ENCODE data around the gene MORC3. TPM values are rescaled to one million over a fixed set of nuclear protein-coding genes. Genes with fewer than 3 reads are reported as not detected.
A peak's percentile ranks its signal among the peaks of the same experiment; 100 is the strongest.

The MORC3 gene
- total RNA-seq, 2 experiments from 2014 or later: 23.0 to 34.3 TPM

- CTCF ChIA-PET (ENCODE audit: unreplicated experiment): no interaction called here
- H3K4me3 ChIP-seq (ENCODE audit: low read depth, low read length, poor library complexity, severe bottlenecking): no peak overlapping the region
- no peak overlapping the region for H3K4me2 ChIP-seq (ENCODE audit: low read length)
- no peaks in the 10 kb centered on the region for H4K20me1 ChIP-seq (ENCODE audit: insufficient read depth, low read length)
- POLR2A ChIA-PET: interaction anchor here (0.5 to 0.6 kb wide), 2 partner anchors 11 to 19 kb away, joined by 4 read pairs; no protein-coding TSS in a partner anchor
- DNase-seq (ENCODE audit: low spot score): no peak
- no peaks in the 10 kb centered on the region for H3K4me1 ChIP-seq (ENCODE audit: insufficient read depth, low read length, poor library complexity, severe bottlenecking)
- no peak overlapping the region for H2AFZ ChIP-seq (ENCODE audit: low read length)
- BruUV-seq (replicated peaks): TSS peak; percentile 51
- TF ChIP-seq EZH2phosphoT487 (IDR thresholded peaks at IDR 0.05; ENCODE audit: borderline replicate concordance, low read depth, low read length): no peak
- TF ChIP-seq CTCF (conservative IDR thresholded peaks at IDR 0.05; ENCODE audit: low read length): no peak
- H3K36me3 ChIP-seq (ENCODE audit: insufficient read depth, low read length): peaks cover 96% of the 10 kb centered on the region
- H3K79me2 ChIP-seq (ENCODE audit: insufficient read depth, low read depth, low read length): no peaks in the 10 kb centered on the region
- H3K9me3 ChIP-seq (ENCODE audit: low read length): no peaks in the 10 kb centered on the region
- intact Hi-C loops (cut with micrococcal nuclease; ENCODE audit: unreplicated experiment): no loop called here
- no peaks in the 10 kb centered on the region for H3K9me2 ChIP-seq (ENCODE audit: insufficient read depth, low read length)
- H3K27ac ChIP-seq (ENCODE audit: low read depth, low read length, poor library complexity, severe bottlenecking): no peak overlapping the region
Measured at GRCh38 chr21:36369064-36369685, 49.2 kb downstream of the MORC3 start.

GRCh38 chr21:36375994-36376393 lies 56.0 kb downstream of the MORC3 start:
- Histone ChIP-seq H3K79me2 (ENCODE audit: insufficient read depth, low read depth, low read length) (no peaks in the 10 kb centered on the region), H3K4me3 (ENCODE audit: low read depth, low read length, poor library complexity, severe bottlenecking) (no peak overlapping the region), H2AFZ (ENCODE audit: low read length) (no peak overlapping the region), H3K36me3 (ENCODE audit: insufficient read depth, low read length) (peaks cover 69% of the 10 kb centered on the region), H3K4me1 (ENCODE audit: insufficient read depth, low read length, poor library complexity, severe bottlenecking) (no peaks in the 10 kb centered on the region), H3K9me2 (ENCODE audit: insufficient read depth, low read length) (no peaks in the 10 kb centered on the region), H3K4me2 (ENCODE audit: low read length) (no peak overlapping the region), H3K9me3 (ENCODE audit: low read length) (no peaks in the 10 kb centered on the region), H3K27ac (ENCODE audit: low read depth, low read length, poor library complexity, severe bottlenecking) (no peak overlapping the region), H4K20me1 (ENCODE audit: insufficient read depth, low read length) (no peaks in the 10 kb centered on the region)
- DNase-seq (ENCODE audit: low spot score): no peak
- intact Hi-C loops (cut with micrococcal nuclease; ENCODE audit: unreplicated experiment): no loop called here
- ChIA-PET POLR2A (interaction anchor here (0.8 kb wide), 1 partner anchor 238 kb away, joined by 3 read pairs; no protein-coding TSS in a partner anchor), CTCF (ENCODE audit: unreplicated experiment) (no interaction called here)
- no peak for TF ChIP-seq EZH2phosphoT487 (IDR thresholded peaks at IDR 0.05; ENCODE audit: borderline replicate concordance, low read depth, low read length)
- BruUV-seq (replicated peaks): TSS peak; percentile 29

GRCh38 chr21:36377391-36377842 lies 57.4 kb downstream of the MORC3 start:
- no peak for TF ChIP-seq EZH2phosphoT487 (IDR thresholded peaks at IDR 0.05; ENCODE audit: borderline replicate concordance, low read depth, low read length)
- no peak for TF ChIP-seq CTCF (conservative IDR thresholded peaks at IDR 0.05; ENCODE audit: low read length)
- CTCF ChIA-PET (ENCODE audit: unreplicated experiment): no interaction called here
- peaks cover 55% of the 10 kb centered on the region for H3K36me3 ChIP-seq (ENCODE audit: insufficient read depth, low read length)
- no peaks in the 10 kb centered on the region for H3K4me1 ChIP-seq (ENCODE audit: insufficient read depth, low read length, poor library complexity, severe bottlenecking)
- no peak for DNase-seq (ENCODE audit: low spot score)
- H3K4me2 ChIP-seq (ENCODE audit: low read length): no peak overlapping the region
- H2AFZ ChIP-seq (ENCODE audit: low read length): no peak overlapping the region
- H3K79me2 ChIP-seq (ENCODE audit: insufficient read depth, low read depth, low read length): no peaks in the 10 kb centered on the region
- H3K27ac ChIP-seq (ENCODE audit: low read depth, low read length, poor library complexity, severe bottlenecking): no peak overlapping the region
- H3K4me3 ChIP-seq (ENCODE audit: low read depth, low read length, poor library complexity, severe bottlenecking): no peak overlapping the region
- intact Hi-C loops (cut with micrococcal nuclease; ENCODE audit: unreplicated experiment): no loop called here
- no peaks in the 10 kb centered on the region for H3K9me2 ChIP-seq (ENCODE audit: insufficient read depth, low read length)
- no peaks in the 10 kb centered on the region for H3K9me3 ChIP-seq (ENCODE audit: low read length)
- H4K20me1 ChIP-seq (ENCODE audit: insufficient read depth, low read length): no peaks in the 10 kb centered on the region
- BruUV-seq (replicated peaks): TSS peak; percentile 13
- POLR2A ChIA-PET: interaction anchor here (1.2 kb wide), 1 partner anchor 49 kb away, joined by 4 read pairs; no protein-coding TSS in a partner anchor

All from OCI-LY7 (cell line).